GM13977 (cell line): ENCODE results near the gene COBLL1.

Experiments
- DNase-seq: peaks from one replicate; pipeline ENCODE4 v3.0.0; 2012; ENCODE audit warnings: low spot score
- in situ Hi-C: fragments of 300-500 bp; cut with MboI; formaldehyde crosslinking; loops from one replicate; pipeline ENCODE4 v1.12.0; 2022; ENCODE audit warnings: low sequenced_read_pairs, low pct_unique_long_range_greater_than_20kb, mixed read lengths, inconsistent platforms; ENCODE audit not compliant: unreplicated experiment
- TF ChIP-seq, protein P1 (sequence below): IDR thresholded peaks from 2 replicates; pipeline ENCODE4 v1.5.1; 2012; ENCODE audit warnings: mild to moderate bottlenecking, control low read depth; ENCODE audit not compliant: insufficient read depth; ENCODE audit errors: extremely low read depth, missing control alignments

COBLL1 gene

DNA sequence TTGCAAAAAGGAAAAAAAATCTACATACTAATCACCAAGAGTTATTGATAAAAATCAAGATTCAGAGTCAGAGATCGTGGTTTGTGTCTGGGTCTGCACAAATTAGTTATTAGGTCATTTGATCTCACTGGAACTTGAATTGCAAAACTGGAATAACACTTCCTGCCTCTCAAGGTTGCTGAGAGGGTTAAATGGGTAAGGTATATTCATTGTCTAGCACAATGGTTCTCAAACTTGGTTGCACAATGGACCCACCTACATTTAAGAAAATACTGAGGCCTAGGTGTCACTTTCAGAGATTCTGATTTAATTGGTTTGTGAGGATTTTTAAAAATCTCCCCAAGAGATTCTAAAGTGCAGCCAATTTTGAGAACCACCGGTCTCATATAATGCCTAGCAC is 84.8 kb downstream of the COBLL1 start:
- DNase-seq, result no peak
- TF ChIP-seq, protein P1, sequence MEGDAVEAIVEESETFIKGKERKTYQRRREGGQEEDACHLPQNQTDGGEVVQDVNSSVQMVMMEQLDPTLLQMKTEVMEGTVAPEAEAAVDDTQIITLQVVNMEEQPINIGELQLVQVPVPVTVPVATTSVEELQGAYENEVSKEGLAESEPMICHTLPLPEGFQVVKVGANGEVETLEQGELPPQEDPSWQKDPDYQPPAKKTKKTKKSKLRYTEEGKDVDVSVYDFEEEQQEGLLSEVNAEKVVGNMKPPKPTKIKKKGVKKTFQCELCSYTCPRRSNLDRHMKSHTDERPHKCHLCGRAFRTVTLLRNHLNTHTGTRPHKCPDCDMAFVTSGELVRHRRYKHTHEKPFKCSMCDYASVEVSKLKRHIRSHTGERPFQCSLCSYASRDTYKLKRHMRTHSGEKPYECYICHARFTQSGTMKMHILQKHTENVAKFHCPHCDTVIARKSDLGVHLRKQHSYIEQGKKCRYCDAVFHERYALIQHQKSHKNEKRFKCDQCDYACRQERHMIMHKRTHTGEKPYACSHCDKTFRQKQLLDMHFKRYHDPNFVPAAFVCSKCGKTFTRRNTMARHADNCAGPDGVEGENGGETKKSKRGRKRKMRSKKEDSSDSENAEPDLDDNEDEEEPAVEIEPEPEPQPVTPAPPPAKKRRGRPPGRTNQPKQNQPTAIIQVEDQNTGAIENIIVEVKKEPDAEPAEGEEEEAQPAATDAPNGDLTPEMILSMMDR, result no peak
- in situ Hi-C loops, result no loop called here

DNA sequence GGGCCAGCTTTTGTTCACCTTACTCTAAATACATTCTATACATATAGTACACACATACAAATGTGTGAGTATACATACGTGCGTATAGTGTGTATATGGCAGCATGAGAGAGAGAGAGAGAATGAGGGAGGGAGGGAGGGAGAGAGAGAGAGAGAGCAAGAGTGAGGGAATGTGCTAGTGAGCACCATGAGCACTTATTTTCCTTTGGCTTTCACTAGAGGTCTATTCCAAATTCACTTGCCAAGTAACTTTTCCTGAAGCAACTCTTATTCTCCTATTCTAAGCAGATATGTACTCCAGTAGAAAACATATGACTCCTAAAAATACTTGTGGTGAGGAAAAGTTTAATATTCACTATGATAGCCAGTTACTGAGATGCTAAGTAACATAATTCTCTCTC is 85.7 kb downstream of the COBLL1 start:
- TF ChIP-seq, protein P1, result no peak
- no peak for DNase-seq
- in situ Hi-C loops, result no loop called here

DNA sequence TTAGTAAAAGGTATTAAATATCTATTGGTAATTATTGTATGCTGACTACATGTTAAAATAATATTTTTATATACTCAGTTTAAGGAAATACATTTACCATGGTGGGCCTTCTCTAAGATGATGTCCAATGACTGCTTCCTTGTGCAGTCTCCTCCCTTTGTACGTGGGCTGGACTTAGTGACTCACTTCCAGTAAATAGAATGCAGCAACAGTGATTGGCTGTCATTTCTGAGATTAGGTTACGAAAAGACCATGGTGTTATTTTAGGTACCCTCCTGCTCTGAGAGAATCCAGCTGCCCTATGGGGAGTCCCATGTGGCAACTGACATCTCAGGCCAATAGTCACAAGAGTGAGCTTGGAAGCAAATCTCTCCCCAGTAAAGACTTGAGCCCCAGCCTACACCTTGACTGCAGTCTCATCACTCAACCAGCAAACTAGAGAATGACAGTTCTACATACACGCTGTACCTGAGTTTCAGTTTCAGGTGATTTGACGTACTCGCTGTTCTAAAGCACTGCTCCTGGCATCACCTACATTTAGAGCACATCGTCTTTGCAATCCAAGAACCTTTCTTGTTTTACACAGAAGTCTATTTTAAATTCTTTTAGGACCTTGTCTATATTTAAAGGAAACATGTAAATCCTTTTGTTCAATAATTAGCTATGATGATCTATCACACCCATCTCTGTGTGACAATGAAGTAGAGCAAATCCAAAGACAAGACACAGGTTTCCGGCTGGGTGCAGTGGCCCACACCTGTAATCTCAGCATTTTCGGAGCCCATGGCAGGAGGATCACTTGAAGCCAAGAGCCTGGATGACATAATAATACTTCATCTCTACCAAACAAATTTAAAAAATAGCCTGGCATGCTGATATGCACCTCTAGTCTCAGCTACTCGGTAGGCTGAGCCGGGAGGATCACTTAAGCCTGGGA is 87.2 kb downstream of the COBLL1 start:
- TF ChIP-seq, protein P1, result no peak
- DNase-seq, result no peak
- in situ Hi-C loops, result no loop called here

DNA sequence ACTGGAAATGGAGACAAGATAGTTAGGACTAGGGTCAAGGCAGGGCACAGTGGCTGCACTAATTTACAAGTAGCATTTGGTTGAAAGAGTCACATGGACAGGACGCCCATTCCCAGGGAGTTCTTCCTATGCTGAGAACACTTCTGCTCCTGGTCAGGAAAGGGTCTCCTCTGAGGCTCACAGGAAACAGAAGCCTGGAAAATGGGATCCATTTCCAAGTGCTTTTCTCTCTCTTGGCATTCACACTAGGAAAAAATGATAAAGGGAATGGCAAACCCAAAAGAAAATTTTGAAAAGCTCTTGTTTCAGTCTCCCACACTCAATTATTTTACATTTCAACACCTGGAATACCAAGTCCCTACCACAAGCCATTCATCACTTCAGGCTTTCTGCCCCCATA is 88.7 kb downstream of the COBLL1 start:
- DNase-seq, result no peak
- in situ Hi-C loops, result no loop called here

DNA sequence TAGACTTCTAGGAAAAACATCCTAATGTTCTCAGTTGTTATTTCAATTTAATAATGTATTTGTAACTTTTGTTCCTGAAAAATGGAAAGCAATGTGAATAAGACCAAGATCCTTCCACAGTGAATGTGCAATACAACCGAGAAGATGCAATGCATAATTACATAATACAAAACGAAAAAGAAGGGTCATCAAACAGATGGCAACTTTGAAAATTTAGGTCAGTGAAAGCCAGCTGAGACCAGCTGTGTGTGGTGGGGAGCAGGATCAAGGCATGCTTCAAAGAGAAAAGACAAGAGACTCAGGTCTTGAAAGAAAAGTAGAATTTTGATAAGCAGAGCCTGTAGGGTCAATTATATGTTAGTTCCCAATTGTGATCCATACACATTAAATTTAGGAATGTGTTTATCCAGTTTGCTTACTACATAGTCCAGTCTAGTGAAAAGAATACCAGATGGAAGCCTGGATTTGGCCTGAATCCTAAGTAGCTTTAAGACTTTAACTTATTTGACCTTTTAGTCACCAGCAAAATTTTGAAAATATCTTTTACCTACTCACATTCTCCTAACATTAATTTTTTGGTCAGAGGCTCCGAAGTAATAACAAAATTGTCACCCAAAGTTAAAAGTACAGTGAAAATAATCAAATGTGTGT is 93.7 kb downstream of the COBLL1 start:
- DNase-seq, result no peak
- TF ChIP-seq, protein P1, result no peak
- in situ Hi-C loops, result loop anchor here (25.0 kb wide), 1 partner anchor 164 kb away; no protein-coding TSS in a partner anchor

More for the DNA sequence above, 88.7 kb downstream of the COBLL1 start:
- TF ChIP-seq, protein P1, result no peak

DNA sequence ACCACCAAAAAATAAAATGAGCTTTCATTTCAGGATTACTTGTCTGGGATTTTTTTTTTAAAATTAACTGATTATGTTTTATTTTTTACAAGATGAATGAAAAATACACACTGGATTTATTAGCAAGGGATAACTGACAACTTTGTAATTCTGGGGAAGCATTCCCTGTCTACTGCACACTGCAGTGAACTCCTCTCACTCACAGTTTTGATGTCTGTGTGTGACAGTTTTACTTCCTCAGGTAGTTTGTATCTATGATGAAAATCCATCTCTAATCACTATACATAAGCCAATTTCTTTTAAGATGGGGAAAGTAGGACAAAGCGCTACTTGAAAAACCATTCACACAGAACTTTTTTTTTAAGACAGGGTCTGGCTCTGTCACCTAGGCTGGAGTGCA is 94.5 kb downstream of the COBLL1 start:
- no peak for DNase-seq
- TF ChIP-seq, protein P1, result no peak
- in situ Hi-C loops, result loop anchor here (25.0 kb wide), 1 partner anchor 165 kb away; no protein-coding TSS in a partner anchor
